ENCODE results near the gene MAN2A1. TPM values are rescaled to one million over a fixed set of nuclear protein-coding genes. Genes with fewer than 3 reads are reported as not detected.
"Not testable (repeated sequence)": the region's sequence is repeated elsewhere in the genome, so short reads cannot be mapped to it uniquely, and the experiment has no call there.

Gene MAN2A1
- total RNA-seq, 4 donors from 2014 or later, result 53.1 to 83.6 (median 59.3) TPM

- no peak for DNase-seq
- Histone ChIP-seq H3K4me3 (replicated peaks in 1 of 3) (no peak overlapping the region), H3K9me3 (no peaks in the 10 kb centered on the region), H3K27me3 (no peaks in the 10 kb centered on the region), H3K36me3 (peaks cover 0 to 10% of the 10 kb centered on the region in 2 donors), H3K4me1 (no peaks in the 10 kb centered on the region), H3K27ac (no peak overlapping the region)
- TF ChIP-seq POLR2A (IDR thresholded peaks at IDR 0.05), result no peak
- TF ChIP-seq CTCF (IDR thresholded peaks at IDR 0.05), result no peak
- intact Hi-C loops (cut with DNase I), result no loop called here
These were observed 69.6 kb downstream of the MAN2A1 start for GRCh38 chr5:109759306-109759705.

GRCh38 chr5:109760130-109760529 lies 70.4 kb downstream of the MAN2A1 start:
- H3K9me3 ChIP-seq; H3K27me3 ChIP-seq; H3K4me1 ChIP-seq; intact Hi-C loops (cut with DNase I); H3K4me3 ChIP-seq (replicated peaks in 1 of 3); H3K27ac ChIP-seq; DNase-seq: not testable (repeated sequence)
- 97 to 99% methylated on average over 4 of the region's 4 CpGs for WGBS, 2 donors
- H3K36me3 ChIP-seq, result peaks cover 0 to 10% of the 10 kb centered on the region in 2 donors

- no peak for TF ChIP-seq POLR2A (IDR thresholded peaks at IDR 0.05)
- no peak for TF ChIP-seq CTCF (IDR thresholded peaks at IDR 0.05)
- no peaks in the 10 kb centered on the region for H3K27me3 ChIP-seq
- intact Hi-C loops (cut with DNase I), result no loop called here
- no peak overlapping the region for H3K4me3 ChIP-seq (replicated peaks in 1 of 3)
- H3K36me3 ChIP-seq, result peaks cover 0 to 10% of the 10 kb centered on the region in 2 donors
- H3K4me1 ChIP-seq, result no peaks in the 10 kb centered on the region
- no peak overlapping the region for H3K27ac ChIP-seq
- 90 to 100% methylated on average over 1 of the region's 1 CpG for WGBS, 2 donors
- no peak for DNase-seq
- H3K9me3 ChIP-seq, result no peaks in the 10 kb centered on the region
These were observed 73.1 kb downstream of the MAN2A1 start for GRCh38 chr5:109762821-109763220.

- Histone ChIP-seq H3K36me3 (peaks cover 0 to 8% of the 10 kb centered on the region in 2 donors), H3K4me1 (no peaks in the 10 kb centered on the region), H3K27me3 (no peaks in the 10 kb centered on the region), H3K4me3 (replicated peaks in 1 of 3) (no peak overlapping the region), H3K9me3 (no peaks in the 10 kb centered on the region), H3K27ac (no peak overlapping the region)
- TF ChIP-seq POLR2A (IDR thresholded peaks at IDR 0.05) (no peak), CTCF (IDR thresholded peaks at IDR 0.05) (no peak)
- DNase-seq, result no peak
- 93 to 97% methylated on average over 4 of the region's 4 CpGs for WGBS, 2 donors
- intact Hi-C loops (cut with DNase I), result no loop called here
These were observed 77.7 kb downstream of the MAN2A1 start for GRCh38 chr5:109767184-109767995.

- WGBS, 2 donors, result 93 to 97% methylated on average over 4 of the region's 4 CpGs
- peaks cover 0 to 2% of the 10 kb centered on the region in 2 donors for H3K36me3 ChIP-seq
- TF ChIP-seq CTCF (IDR thresholded peaks at IDR 0.05) (no peak), POLR2A (IDR thresholded peaks at IDR 0.05) (no peak)
These were observed 78.3 kb downstream of the MAN2A1 start for GRCh38 chr5:109767997-109768396.

More at GRCh38 chr5:109767997-109768396, 78.3 kb downstream of the MAN2A1 start:
- H3K27ac ChIP-seq, result no peak overlapping the region
- no peaks in the 10 kb centered on the region for H3K9me3 ChIP-seq
- no peak for DNase-seq
- intact Hi-C loops (cut with DNase I), result no loop called here
- no peaks in the 10 kb centered on the region for H3K27me3 ChIP-seq
- no peak overlapping the region for H3K4me3 ChIP-seq (replicated peaks in 1 of 3)
- H3K4me1 ChIP-seq, result no peaks in the 10 kb centered on the region
